DMS53 treated with DMSO at 0.1 percent for 48 hours (cell line): ENCODE results near the gene IL10RB.

Experiments used
- DNase-seq: peaks from one replicate; lab custom pipeline; 2025; ENCODE audit not compliant: unreplicated experiment; lab: John Stamatoyannopoulos, UW

Gene IL10RB

DNA sequence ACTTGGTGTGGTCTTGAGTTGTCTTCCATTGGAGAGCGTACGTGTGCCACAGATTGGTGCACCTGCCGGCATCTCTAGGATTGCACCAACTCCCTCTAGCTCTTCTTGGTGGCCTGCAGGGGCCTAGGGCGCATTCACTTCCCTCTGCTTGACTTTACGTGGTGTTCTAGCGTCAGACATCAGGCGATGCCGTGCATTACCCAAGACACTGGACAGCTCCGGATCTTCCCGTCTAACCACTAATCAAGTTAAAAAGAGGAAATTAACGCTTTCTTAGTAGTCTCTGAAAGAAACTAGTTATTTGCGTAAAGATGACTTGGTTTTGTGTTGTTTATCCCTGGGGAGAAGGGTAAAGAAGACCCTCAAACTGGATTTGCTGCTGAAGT, 510 bp upstream of the IL10RB start:
- DNase-seq: peak; percentile 45

DNA sequence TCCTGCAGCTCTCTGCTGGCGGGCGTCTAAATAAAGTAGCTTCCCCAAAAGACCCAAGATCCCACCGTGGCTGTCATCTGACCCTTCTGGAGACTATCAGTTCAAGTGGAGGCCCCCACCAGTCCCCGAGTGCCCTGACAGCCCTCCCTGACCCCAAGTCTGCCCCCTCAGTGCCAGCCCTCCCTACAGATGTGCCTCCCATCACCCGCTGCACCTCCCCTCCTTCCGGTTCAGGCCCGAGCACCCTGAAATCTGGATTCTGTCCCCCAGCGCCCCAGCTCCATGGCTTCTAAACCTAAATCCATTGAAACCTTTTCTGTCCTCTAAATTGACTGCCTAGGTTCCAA, 595 bp downstream of the IL10RB start:
- no peak for DNase-seq

DNA sequence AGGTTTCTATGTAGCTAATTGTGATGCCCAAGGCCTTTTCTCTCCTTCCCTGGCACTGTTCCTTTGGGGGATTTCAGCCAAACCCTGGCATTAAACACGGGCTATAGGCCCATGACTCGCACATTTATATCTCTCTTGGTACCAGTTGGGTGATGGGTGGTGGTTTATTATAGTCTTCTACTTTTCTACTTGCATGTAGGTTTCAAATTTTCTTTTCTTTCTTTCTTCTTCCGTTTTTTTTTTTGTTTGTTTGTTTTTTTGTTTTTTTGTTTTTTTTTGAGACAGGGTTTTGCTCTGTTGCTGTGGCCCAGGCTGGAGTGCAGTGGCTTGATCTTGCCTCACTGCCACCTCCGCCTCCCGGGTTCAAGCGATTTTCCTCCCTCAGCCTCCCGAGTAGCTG, 1.1 kb downstream of the IL10RB start:
- no peak for DNase-seq

DNA sequence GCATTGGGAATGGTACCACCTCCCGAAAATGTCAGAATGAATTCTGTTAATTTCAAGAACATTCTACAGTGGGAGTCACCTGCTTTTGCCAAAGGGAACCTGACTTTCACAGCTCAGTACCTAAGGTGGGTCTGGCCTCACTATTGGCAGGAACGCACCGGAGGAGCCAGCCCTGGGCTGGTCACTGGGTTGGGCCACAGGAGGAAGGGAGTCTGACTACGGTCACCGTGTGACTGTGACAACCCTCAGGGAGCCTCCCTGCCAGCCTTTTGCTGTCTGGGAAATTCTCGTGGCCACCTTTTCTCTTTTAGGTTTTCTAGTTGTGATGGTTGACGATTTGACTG, 2.2 kb downstream of the IL10RB start:
- no peak for DNase-seq

DNA sequence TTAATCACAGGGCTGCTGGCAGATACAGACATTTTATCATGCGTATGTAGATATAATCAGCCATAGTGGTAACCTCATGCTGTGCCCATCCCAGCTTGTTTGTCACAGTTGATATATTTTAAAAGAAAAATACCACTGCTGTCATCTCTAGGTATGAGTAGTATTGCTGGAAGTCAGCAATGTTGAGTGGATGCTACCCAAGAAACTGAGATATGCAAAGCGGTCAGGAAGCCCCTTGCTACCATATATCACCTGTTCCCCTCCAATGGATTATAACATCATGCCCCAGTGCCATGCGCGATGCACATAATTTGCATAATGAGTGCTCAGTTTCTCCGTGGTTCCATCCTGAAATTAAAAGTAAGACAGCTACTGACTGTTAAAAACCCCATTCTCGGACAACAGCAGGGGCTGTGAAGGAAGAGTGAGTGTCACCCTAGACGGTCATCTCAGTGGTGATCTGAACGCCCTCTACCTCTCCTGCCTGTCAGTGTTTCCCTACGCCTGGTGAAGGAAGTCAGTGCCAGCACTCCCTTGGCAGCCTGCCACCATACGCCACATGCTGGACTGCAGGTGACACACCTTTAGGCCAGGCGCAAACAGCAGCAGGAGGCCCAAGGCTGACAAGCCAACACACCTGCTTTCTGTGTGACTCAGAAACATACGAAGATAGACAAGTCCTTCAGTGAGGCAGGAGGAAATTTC, 2.7 kb downstream of the IL10RB start:
- peak; percentile 87 for DNase-seq

DNA sequence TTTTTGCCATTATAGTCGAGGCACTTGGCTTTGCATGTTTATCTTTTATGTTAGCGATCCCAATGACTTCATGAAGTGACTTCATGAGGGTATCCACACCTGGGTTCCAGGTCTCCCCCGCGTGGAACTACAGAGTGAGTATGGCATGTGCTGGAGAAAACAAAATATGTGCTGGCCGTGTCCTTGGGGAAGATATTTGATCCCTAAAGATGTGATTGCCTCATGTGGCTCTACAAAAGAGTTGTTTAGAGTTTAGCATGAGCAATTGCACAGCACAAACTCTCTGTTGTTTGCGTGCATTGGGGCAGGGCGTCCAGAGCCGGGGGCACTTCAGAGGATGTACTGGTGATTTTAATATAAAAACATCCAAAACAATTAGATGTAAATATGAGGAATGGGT, 4.8 kb downstream of the IL10RB start:
- no peak for DNase-seq

DNA sequence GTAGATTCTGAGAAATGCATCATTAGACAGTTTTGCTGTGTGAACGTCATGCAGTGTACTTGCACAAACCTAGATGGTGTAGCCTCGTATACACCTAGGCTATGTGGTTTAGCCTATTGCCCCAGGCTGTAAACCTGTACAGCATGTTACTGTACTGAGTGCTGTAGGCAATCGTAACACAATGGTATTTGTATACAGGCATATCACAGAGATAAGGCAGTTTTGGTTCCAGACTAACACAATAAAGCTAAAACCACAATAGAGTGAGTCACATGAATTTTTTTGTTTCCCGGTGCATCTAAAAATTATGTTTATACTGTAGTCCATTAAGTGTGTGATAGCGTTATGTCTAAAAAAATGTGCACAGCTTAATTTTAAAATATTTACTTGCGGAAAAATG, 6.9 kb downstream of the IL10RB start:
- no peak for DNase-seq

DNA sequence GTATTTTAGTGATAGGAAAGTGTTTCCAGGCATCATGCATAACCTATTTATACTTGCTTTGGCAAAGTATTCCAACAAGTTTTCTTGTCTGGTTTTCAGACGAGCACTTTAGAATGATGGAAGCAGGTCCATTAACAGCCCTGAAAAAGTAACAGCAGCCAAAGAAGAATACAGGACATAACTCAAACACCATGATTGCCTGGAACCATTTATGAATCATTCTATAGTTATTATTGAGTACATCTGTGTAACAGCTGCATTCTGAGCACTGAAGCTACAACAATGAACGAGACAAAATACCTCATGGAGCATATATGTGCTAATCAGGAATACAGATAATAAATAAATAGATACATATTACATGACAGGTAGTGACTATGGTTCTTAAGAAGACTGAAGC, 12.6 kb downstream of the IL10RB start:
- DNase-seq: no peak

DNA sequence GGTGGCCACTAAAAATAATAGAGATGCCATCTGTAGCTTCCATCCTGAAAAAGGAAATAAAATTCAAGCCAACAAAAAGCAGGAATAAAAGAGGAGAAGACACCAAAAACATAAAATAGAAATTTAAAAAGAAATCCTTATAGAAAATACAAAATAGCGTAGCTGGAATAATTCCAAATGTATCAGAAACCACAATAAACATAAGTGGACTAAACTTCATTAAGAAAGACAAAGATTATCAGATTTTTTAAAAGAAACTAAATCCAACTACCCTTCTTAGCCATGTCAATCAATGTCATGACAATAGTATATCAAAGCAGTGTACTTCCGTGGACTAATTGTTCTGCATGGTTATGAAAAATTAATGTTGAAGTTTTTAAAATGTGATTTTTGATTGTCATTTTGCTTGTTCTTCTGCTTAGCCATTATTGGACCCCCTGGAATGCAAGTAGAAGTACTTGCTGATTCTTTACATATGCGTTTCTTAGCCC, 13.2 kb downstream of the IL10RB start:
- DNase-seq: no peak

- DNase-seq: no peak
Measured at GRCh38 chr21:33281096-33281652, 15.0 kb downstream of the IL10RB start.

DNA sequence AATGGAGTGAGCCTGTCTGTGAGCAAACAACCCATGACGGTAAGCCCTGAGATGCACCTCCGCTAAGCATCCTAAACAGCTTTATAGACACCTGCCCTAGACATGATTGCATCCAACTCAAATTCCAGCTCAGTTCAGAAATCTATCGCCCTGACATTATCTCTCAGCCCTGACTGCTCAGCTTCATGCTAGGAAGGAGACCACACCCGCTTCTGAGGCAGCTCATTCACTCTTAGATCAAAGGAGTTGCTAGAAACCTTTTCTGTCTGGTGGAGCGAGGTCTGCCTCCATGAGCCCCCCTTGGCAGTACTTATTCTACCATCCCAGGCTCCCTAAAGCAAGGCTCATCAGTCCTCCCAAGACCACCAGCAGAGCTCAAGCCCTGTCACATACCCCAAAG, 17.0 kb downstream of the IL10RB start:
- no peak for DNase-seq

DNA sequence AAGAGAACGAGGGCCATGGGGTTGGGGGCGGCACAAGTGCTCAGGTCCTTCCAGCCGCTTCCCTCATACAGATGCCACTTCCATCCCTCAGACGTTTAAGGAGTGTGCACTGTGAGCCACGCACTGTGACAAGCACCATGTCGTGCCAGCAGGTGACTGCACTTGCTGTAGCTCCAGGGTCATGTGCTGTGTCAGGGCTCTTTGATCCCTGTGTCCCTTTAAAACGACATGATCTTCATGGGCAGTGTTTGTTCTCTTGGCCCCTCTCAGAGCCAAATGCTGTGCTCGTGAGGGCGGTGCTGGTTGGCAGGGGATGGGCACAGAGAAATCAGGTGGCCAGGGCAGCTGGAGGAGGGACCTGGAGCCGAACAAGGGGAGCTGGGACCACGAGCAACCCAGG, 19.9 kb downstream of the IL10RB start:
- DNase-seq: no peak

- DNase-seq: no peak
Measured at GRCh38 chr21:33286600-33287456, 20.7 kb downstream of the IL10RB start.

GRCh38 chr21:33289199-33289819, 23.1 kb downstream of the IL10RB start:
- no peak for DNase-seq

- peak; percentile 90 for DNase-seq
Measured at GRCh38 chr21:33290441-33290840, 24.3 kb downstream of the IL10RB start.

- DNase-seq: no peak
Measured at GRCh38 chr21:33291686-33292085, 25.5 kb downstream of the IL10RB start.

DNA sequence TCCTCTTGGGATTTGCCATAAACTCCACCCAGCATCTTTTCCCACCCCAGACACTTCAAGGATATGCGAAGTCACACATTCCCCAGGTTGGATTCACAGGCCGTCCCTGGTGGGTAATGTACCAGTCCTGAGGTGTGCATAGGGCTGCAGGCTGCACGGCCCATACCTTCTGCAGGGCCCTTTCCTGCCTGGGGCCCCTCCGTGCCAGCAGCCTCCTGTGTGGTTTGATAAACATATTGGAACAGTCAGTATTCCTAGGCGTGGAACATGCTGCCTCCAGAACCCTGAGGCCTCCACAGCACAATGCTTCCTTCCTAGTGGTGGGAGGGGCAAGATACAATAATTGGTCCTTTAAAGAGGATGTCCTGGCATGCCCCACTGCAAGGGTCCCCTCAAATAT, 26.6 kb downstream of the IL10RB start:
- no peak for DNase-seq

GRCh38 chr21:33293136-33293535, 27.0 kb downstream of the IL10RB start:
- DNase-seq: no peak

GRCh38 chr21:33293811-33294216, 27.6 kb downstream of the IL10RB start:
- no peak for DNase-seq

DNA sequence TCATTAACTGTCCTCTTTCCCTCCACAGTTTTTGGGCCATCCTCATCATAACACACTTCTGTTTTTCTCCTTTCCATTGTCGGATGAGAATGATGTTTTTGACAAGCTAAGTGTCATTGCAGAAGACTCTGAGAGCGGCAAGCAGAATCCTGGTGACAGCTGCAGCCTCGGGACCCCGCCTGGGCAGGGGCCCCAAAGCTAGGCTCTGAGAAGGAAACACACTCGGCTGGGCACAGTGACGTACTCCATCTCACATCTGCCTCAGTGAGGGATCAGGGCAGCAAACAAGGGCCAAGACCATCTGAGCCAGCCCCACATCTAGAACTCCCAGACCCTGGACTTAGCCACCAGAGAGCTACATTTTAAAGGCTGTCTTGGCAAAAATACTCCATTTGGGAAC, 30.0 kb downstream of the IL10RB start:
- no peak for DNase-seq

GRCh38 chr21:33299181-33299752, 33.1 kb downstream of the IL10RB start:
- no peak for DNase-seq
